ENCODE results near the gene SPHKAP. TPM values are rescaled to one million over a fixed set of nuclear protein-coding genes. Genes with fewer than 3 reads are reported as not detected.

The SPHKAP gene
- total RNA-seq, 1 donor from 2014 or later, result not detected

DNA sequence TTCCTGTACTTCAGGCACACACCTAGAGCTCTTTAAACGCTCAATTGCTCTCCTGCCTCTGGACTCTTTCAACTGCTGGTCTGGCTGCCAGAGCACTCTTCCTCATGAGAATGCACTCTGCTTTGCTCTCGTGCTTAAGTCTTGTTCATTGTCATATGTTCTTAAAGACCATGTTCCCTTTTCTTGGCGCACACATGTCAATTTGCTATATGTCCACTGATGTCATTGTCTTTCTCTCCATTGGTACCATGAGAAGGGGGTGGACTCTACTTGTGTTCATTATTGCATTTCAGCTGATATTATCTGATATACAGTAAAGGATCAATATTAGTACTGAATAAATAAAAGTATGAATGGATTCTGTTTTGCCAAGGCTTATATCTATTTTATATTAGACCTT lies 16.8 kb downstream of the SPHKAP start:
- Histone ChIP-seq H3K79me2 (ENCODE audit: insufficient read depth, low read length) (no peaks in the 10 kb centered on the region), H3K4me2 (ENCODE audit: low read length) (no peak overlapping the region), H2AFZ (ENCODE audit: low read depth, low read length) (no peak overlapping the region), H3K9me3 (ENCODE audit: insufficient read depth, low read depth, low read length) (no peaks in the 10 kb centered on the region), H4K20me1 (ENCODE audit: insufficient read depth, low read length) (no peaks in the 10 kb centered on the region), H3K9ac (ENCODE audit: low read length) (no peak overlapping the region), H3K36me3 (ENCODE audit: insufficient read depth, low read length) (no peaks in the 10 kb centered on the region), H3K27me3 (ENCODE audit: insufficient read depth, low read length) (no peaks in the 10 kb centered on the region), H3K27ac (ENCODE audit: low read depth, low read length) (no peak overlapping the region), H3K4me1 (ENCODE audit: insufficient read depth, low read length) (no peaks in the 10 kb centered on the region), H3K4me3 (ENCODE audit: insufficient read depth, low read depth, low read length) (no peak overlapping the region)
- Mint-ChIP-seq H3K27me3 (ENCODE audit: low read depth, unreplicated experiment) (no peaks in the 10 kb centered on the region), H3K9me3 (ENCODE audit: unreplicated experiment) (no peaks in the 10 kb centered on the region), H3K4me1 (ENCODE audit: low read depth, unreplicated experiment) (no peaks in the 10 kb centered on the region), H3K36me3 (ENCODE audit: low read depth, unreplicated experiment) (no peaks in the 10 kb centered on the region), H3K4me3 (ENCODE audit: unreplicated experiment) (no peak overlapping the region), H3K27ac (ENCODE audit: unreplicated experiment) (no peak overlapping the region)
- no peak for TF ChIP-seq EZH2 (IDR thresholded peaks at IDR 0.05; ENCODE audit: insufficient read depth, low read length)
- TF ChIP-seq, protein P1, sequence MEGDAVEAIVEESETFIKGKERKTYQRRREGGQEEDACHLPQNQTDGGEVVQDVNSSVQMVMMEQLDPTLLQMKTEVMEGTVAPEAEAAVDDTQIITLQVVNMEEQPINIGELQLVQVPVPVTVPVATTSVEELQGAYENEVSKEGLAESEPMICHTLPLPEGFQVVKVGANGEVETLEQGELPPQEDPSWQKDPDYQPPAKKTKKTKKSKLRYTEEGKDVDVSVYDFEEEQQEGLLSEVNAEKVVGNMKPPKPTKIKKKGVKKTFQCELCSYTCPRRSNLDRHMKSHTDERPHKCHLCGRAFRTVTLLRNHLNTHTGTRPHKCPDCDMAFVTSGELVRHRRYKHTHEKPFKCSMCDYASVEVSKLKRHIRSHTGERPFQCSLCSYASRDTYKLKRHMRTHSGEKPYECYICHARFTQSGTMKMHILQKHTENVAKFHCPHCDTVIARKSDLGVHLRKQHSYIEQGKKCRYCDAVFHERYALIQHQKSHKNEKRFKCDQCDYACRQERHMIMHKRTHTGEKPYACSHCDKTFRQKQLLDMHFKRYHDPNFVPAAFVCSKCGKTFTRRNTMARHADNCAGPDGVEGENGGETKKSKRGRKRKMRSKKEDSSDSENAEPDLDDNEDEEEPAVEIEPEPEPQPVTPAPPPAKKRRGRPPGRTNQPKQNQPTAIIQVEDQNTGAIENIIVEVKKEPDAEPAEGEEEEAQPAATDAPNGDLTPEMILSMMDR (IDR thresholded peaks at IDR 0.05; ENCODE audit: insufficient read depth, low read depth, low read length), result no peak
- FAIRE-seq (no peak), DNase-seq (ENCODE audit: low read depth) (no peak)

DNA sequence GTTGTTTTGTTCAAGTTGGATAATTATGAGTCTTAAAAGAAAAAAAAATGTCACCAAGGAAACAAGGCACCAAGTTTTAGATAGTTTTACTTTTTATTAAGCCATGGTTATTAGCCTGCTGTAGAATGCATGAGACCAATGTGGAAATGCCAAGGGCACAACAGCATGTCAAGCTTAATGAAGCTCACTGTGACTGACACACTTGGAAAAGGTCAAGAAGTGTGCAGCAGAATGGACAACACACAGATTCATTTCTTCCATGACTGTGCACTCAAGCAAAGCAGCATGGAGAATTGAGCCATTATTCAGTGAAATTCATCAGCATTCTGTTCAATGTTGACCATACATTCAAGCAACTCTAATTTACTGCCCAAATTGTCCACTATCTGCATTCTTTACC lies 23.6 kb downstream of the SPHKAP start:
- H3K36me3 ChIP-seq (ENCODE audit: insufficient read depth, low read length), result no peaks in the 10 kb centered on the region
- Mint-ChIP-seq H3K4me1 (ENCODE audit: low read depth, unreplicated experiment) (no peaks in the 10 kb centered on the region), H3K4me3 (ENCODE audit: unreplicated experiment) (no peak overlapping the region), H3K27me3 (ENCODE audit: low read depth, unreplicated experiment) (peaks cover 3% of the 10 kb centered on the region), H3K27ac (ENCODE audit: unreplicated experiment) (no peak overlapping the region), H3K36me3 (ENCODE audit: low read depth, unreplicated experiment) (no peaks in the 10 kb centered on the region), H3K9me3 (ENCODE audit: unreplicated experiment) (no peaks in the 10 kb centered on the region)
- no peak overlapping the region for H3K9ac ChIP-seq (ENCODE audit: low read length)
- H4K20me1 ChIP-seq (ENCODE audit: insufficient read depth, low read length), result no peaks in the 10 kb centered on the region
- H3K4me3 ChIP-seq (ENCODE audit: insufficient read depth, low read depth, low read length), result no peak overlapping the region
- no peaks in the 10 kb centered on the region for H3K79me2 ChIP-seq (ENCODE audit: insufficient read depth, low read length)
- H2AFZ ChIP-seq (ENCODE audit: low read depth, low read length), result no peak overlapping the region
- H3K27ac ChIP-seq (ENCODE audit: low read depth, low read length), result no peak overlapping the region
- DNase-seq (ENCODE audit: low read depth) (no peak), FAIRE-seq (no peak)
- no peaks in the 10 kb centered on the region for H3K27me3 ChIP-seq (ENCODE audit: insufficient read depth, low read length)
- no peaks in the 10 kb centered on the region for H3K9me3 ChIP-seq (ENCODE audit: insufficient read depth, low read depth, low read length)
- H3K4me1 ChIP-seq (ENCODE audit: insufficient read depth, low read length), result no peaks in the 10 kb centered on the region
- TF ChIP-seq EZH2 (IDR thresholded peaks at IDR 0.05; ENCODE audit: insufficient read depth, low read length), result no peak
- TF ChIP-seq, protein P1 (IDR thresholded peaks at IDR 0.05; ENCODE audit: insufficient read depth, low read depth, low read length), result no peak
- H3K4me2 ChIP-seq (ENCODE audit: low read length), result no peak overlapping the region

DNA sequence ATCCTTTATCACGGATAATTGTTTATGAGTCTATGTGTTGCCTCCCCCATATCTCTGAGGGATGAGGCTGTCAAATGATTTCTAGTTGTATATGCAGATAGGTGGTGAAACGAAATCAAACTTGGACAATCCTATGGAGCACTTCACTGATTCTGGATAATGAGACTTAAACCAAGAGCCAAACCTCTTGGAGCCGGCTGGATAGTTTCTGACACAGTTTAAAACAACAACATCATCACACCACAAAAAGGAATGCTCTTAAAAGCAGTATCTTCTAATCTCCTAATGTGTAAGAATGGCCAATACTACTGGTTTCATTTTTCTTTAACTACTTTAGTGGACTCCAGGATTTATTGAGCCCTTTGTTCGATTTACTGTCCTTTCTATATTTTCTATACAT lies 36.5 kb downstream of the SPHKAP start:
- Histone ChIP-seq H3K4me2 (ENCODE audit: low read length) (no peak overlapping the region), H3K27me3 (ENCODE audit: insufficient read depth, low read length) (no peaks in the 10 kb centered on the region), H3K4me1 (ENCODE audit: insufficient read depth, low read length) (no peaks in the 10 kb centered on the region), H3K27ac (ENCODE audit: low read depth, low read length) (no peak overlapping the region), H3K4me3 (ENCODE audit: insufficient read depth, low read depth, low read length) (no peak overlapping the region), H3K9me3 (ENCODE audit: insufficient read depth, low read depth, low read length) (no peaks in the 10 kb centered on the region), H3K79me2 (ENCODE audit: insufficient read depth, low read length) (no peaks in the 10 kb centered on the region), H3K36me3 (ENCODE audit: insufficient read depth, low read length) (no peaks in the 10 kb centered on the region), H2AFZ (ENCODE audit: low read depth, low read length) (no peak overlapping the region), H3K9ac (ENCODE audit: low read length) (no peak overlapping the region), H4K20me1 (ENCODE audit: insufficient read depth, low read length) (no peaks in the 10 kb centered on the region)
- Mint-ChIP-seq H3K27ac (ENCODE audit: unreplicated experiment) (no peak overlapping the region), H3K4me3 (ENCODE audit: unreplicated experiment) (no peak overlapping the region), H3K27me3 (ENCODE audit: low read depth, unreplicated experiment) (no peaks in the 10 kb centered on the region), H3K9me3 (ENCODE audit: unreplicated experiment) (no peaks in the 10 kb centered on the region), H3K36me3 (ENCODE audit: low read depth, unreplicated experiment) (no peaks in the 10 kb centered on the region), H3K4me1 (ENCODE audit: low read depth, unreplicated experiment) (no peaks in the 10 kb centered on the region)
- TF ChIP-seq EZH2 (IDR thresholded peaks at IDR 0.05; ENCODE audit: insufficient read depth, low read length), result no peak
- TF ChIP-seq, protein P1 (IDR thresholded peaks at IDR 0.05; ENCODE audit: insufficient read depth, low read depth, low read length), result no peak
- FAIRE-seq (no peak), DNase-seq (ENCODE audit: low read depth) (no peak)

All from astrocyte (in vitro differentiated cells and primary cell).